Loucy (cell line): Measurements from ENCODE around the gene WDR7.
A peak's percentile ranks its signal among the peaks of the same experiment; 100 is the strongest.

ENCODE experiments used
- H2AFZ ChIP-seq: fragments of 200-600 bp; sonication (generic); 2 replicates; pipeline ENCODE4 v1.6.0; 2016; ENCODE audit warnings: antibody characterized with exemption, mild to moderate bottlenecking, low read length, moderate library complexity
- H3F3A ChIP-seq: fragments of 200-600 bp; 2 replicates; pipeline ENCODE4 v1.6.0; 2016; ENCODE audit warnings: antibody characterized with exemption, low read depth, mild to moderate bottlenecking
- H3K27me3 ChIP-seq: fragments of 200-600 bp; sonication (generic); 2 replicates; pipeline ENCODE4 v1.6.1; 2014; ENCODE audit warnings: low read length, mild to moderate bottlenecking; ENCODE audit not compliant: insufficient read depth, poor library complexity, severe bottlenecking
- H3K36me3 ChIP-seq: fragments of 200-600 bp; sonication (generic); 2 replicates; pipeline ENCODE4 v1.6.1; 2016; ENCODE audit warnings: low read length; ENCODE audit not compliant: insufficient read depth
- H3K4me1 ChIP-seq: fragments of 200-600 bp; sonication (generic); 2 replicates; pipeline ENCODE4 v1.5.1; 2014; ENCODE audit warnings: low read length, mild to moderate bottlenecking; ENCODE audit not compliant: insufficient read depth, poor library complexity, severe bottlenecking
- H3K4me2 ChIP-seq: fragments of 200-600 bp; sonication (generic); 2 replicates; pipeline ENCODE4 v1.6.0; 2014; ENCODE audit warnings: antibody characterized with exemption, low read length, low read depth, mild to moderate bottlenecking; ENCODE audit not compliant: poor library complexity, severe bottlenecking
- H3K4me3 ChIP-seq: fragments of 200-600 bp; sonication (generic); 2 replicates; pipeline ENCODE4 v1.5.1; 2014; ENCODE audit warnings: low read length, mild to moderate bottlenecking, mixed read lengths; ENCODE audit not compliant: poor library complexity, severe bottlenecking
- H3K79me2 ChIP-seq: fragments of 200-600 bp; sonication (generic); 2 replicates; pipeline ENCODE4 v1.6.1; 2014; ENCODE audit warnings: low read length; ENCODE audit not compliant: insufficient read depth
- H3K9ac ChIP-seq: fragments of 200-600 bp; sonication (generic); 2 replicates; pipeline ENCODE4 v1.6.0; 2014; ENCODE audit warnings: mild to moderate bottlenecking, low read depth, low read length, moderate library complexity; ENCODE audit not compliant: poor library complexity, severe bottlenecking
- H3K9me2 ChIP-seq: fragments of 200-600 bp; sonication (generic); replicated peaks from 2 replicates; pipeline ENCODE4 v1.6.1; 2016; ENCODE audit warnings: low read depth, low read length, mixed read lengths
- H3K9me3 ChIP-seq: fragments of 200-600 bp; sonication (generic); 2 replicates; pipeline ENCODE4 v1.6.1; 2014; ENCODE audit warnings: mild to moderate bottlenecking, antibody characterized with exemption, low read length, low read depth; ENCODE audit not compliant: insufficient read depth
- H4K20me1 ChIP-seq: fragments of 200-600 bp; sonication (generic); 2 replicates; pipeline ENCODE4 v1.6.0; 2014; ENCODE audit warnings: antibody characterized with exemption, low read length, mild to moderate bottlenecking; ENCODE audit not compliant: insufficient read depth, poor library complexity, severe bottlenecking
- EZH2phosphoT487 ChIP-seq: fragments of 200-600 bp; IDR thresholded peaks from 2 replicates; pipeline ENCODE4 v1.6.1; 2018; ENCODE audit warnings: antibody characterized with exemption, mild to moderate bottlenecking, moderate library complexity, borderline replicate concordance
- TF ChIP-seq, protein P1 (sequence below): fragments of 200-600 bp; sonication (generic); conservative IDR thresholded peaks from 2 replicates; pipeline ENCODE4 v1.5.1; 2014; ENCODE audit warnings: mild to moderate bottlenecking, antibody characterized with exemption, low read length

The WDR7 gene

DNA sequence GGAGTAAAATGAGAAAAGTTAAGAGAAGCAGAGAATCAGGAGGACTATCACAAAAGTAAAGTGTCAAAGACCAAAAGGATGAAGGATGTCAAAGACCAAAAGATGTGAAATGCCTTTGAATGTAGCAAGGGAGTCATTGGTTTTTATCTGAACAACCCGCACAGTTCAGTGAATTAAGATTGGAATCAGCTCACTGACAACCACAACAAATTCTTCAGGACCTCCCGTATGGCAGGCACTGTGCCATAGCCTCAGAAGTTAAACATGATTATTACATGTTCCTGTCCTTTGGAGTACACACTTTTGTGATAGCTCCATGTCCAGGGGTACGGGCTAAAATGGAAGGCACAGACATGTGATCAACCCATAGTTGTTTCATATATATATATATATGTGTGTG is 7.8 kb upstream of the WDR7 start:
- Histone ChIP-seq H3K4me1 (peaks cover 14% of the 10 kb centered on the region), H3K9me3 (no peaks in the 10 kb centered on the region), H4K20me1 (no peaks in the 10 kb centered on the region), H3K4me2 (no peak overlapping the region), H3K9ac (no peak overlapping the region), H2AFZ (no peak overlapping the region), H3K4me3 (no peak overlapping the region), H3F3A (no peaks in the 10 kb centered on the region), H3K36me3 (no peaks in the 10 kb centered on the region), H3K27me3 (peaks cover 18% of the 10 kb centered on the region), H3K9me2 (no peaks in the 10 kb centered on the region), H3K79me2 (peaks cover under 1% of the 10 kb centered on the region; the same call in 1 of the 2 replicates)
- TF ChIP-seq, protein P1, sequence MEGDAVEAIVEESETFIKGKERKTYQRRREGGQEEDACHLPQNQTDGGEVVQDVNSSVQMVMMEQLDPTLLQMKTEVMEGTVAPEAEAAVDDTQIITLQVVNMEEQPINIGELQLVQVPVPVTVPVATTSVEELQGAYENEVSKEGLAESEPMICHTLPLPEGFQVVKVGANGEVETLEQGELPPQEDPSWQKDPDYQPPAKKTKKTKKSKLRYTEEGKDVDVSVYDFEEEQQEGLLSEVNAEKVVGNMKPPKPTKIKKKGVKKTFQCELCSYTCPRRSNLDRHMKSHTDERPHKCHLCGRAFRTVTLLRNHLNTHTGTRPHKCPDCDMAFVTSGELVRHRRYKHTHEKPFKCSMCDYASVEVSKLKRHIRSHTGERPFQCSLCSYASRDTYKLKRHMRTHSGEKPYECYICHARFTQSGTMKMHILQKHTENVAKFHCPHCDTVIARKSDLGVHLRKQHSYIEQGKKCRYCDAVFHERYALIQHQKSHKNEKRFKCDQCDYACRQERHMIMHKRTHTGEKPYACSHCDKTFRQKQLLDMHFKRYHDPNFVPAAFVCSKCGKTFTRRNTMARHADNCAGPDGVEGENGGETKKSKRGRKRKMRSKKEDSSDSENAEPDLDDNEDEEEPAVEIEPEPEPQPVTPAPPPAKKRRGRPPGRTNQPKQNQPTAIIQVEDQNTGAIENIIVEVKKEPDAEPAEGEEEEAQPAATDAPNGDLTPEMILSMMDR = no peak
- TF ChIP-seq EZH2phosphoT487 = no peak

GRCh38 chr18:56645415-56646016 is 5.6 kb upstream of the WDR7 start:
- peak overlapping the region; percentile 65 for H2AFZ ChIP-seq
- no peaks in the 10 kb centered on the region for H3K36me3 ChIP-seq
- no peaks in the 10 kb centered on the region for H3F3A ChIP-seq
- no peak overlapping the region for H3K4me2 ChIP-seq
- TF ChIP-seq, protein P1 = peak; percentile 71
- TF ChIP-seq EZH2phosphoT487 = no peak
- H4K20me1 ChIP-seq = no peaks in the 10 kb centered on the region
- H3K4me3 ChIP-seq = no peak overlapping the region
- no peak overlapping the region for H3K9ac ChIP-seq
- H3K9me3 ChIP-seq = no peaks in the 10 kb centered on the region
- H3K27me3 ChIP-seq = peaks cover 18% of the 10 kb centered on the region
- H3K79me2 ChIP-seq = no peaks in the 10 kb centered on the region
- H3K4me1 ChIP-seq = peaks cover 17% of the 10 kb centered on the region
- H3K9me2 ChIP-seq = no peaks in the 10 kb centered on the region

DNA sequence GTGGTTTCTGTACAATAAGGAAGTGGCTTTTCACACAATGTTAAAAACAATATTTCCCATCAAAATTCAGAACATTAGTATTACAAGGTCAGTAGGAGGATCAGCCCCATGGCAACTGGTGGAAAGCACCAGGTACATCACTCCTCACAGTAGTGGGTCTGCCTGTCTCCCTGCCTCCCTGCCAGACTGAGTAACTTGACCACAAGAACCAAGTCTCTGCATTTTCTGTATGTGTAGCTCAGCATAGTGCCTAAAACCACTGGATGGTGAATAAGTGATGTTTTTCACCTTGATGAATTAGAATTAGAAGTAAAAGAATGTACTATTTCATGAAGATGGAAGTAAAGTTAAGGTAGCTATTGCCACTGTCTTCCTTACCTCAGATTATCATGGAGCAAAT is 4.1 kb upstream of the WDR7 start:
- Histone ChIP-seq H3K4me2 (no peak overlapping the region), H3K27me3 (peaks cover 5% of the 10 kb centered on the region), H3K4me3 (no peak overlapping the region), H3K9me3 (no peaks in the 10 kb centered on the region), H3K9ac (no peak overlapping the region), H2AFZ (no peak overlapping the region), H3K79me2 (peaks cover 8% of the 10 kb centered on the region), H3K9me2 (no peaks in the 10 kb centered on the region), H3F3A (no peaks in the 10 kb centered on the region), H4K20me1 (peaks cover under 1% of the 10 kb centered on the region), H3K4me1 (peaks cover 26% of the 10 kb centered on the region), H3K36me3 (no peaks in the 10 kb centered on the region)
- TF ChIP-seq EZH2phosphoT487 = no peak
- TF ChIP-seq, protein P1 = no peak
